Measurements from ENCODE around the gene UFC1.
A peak's percentile ranks its signal among the peaks of the same experiment; 100 is the strongest.

UFC1 gene

DNA sequence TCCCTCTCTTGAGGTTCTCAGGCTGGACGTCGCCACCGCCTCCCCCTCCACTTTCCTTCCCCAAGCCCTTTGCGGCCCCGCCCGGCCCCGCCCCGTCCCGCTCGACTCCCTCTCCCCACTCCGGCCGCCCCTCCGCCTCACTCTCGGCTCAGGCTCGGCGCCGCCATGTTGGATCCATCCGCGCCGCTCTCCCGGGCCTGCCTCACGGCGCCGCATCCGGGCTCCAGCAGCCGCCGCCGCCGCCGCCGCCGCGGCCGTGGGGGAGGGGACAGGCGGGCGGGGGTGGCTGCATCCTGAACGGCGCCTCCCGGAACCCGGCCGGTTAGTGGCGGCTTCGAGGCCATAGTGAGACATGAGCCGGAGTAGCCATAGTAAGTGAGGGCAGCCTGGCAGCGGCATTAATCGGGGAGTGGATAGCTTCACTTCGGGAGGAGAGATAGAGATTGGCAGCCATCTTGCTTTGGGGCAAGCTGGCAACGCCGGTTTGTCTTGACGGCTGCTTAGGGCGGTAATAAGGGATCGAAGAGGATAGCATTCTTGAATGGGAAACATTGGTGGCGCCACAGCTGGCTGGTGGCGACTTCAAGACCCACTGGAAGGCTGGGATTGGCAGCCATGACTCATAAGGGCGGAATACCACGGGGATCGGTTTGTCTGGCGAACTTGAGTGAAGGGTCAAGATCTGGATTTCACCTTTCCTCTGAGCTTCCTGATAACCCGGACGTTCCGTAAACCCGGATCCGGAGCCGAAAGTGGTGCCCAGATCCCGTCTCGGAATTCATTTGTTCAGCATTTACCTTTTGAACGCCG, 21.2 kb upstream of the UFC1 start, which contains the start of gene DEDD:
TSS of gene DEDD (minus strand) at position 258 of the 810 bp plus-strand sequence. CDS start 8,205 bp downstream, outside the sequence.
- Histone ChIP-seq H3K27me3 (no peaks in the 10 kb centered on the region), H3K9me3 (no peaks in the 10 kb centered on the region), H3K4me3 (ENCODE audit: low read depth, low read length) (peak within 1 kb of the TSS; percentile 78), H3K4me1 (peaks cover 4% of the 10 kb centered on the region; the same call in 1 of the 2 replicates), H3K36me3 (peaks cover 27% of the 10 kb centered on the region)
- TF ChIP-seq, protein P1, sequence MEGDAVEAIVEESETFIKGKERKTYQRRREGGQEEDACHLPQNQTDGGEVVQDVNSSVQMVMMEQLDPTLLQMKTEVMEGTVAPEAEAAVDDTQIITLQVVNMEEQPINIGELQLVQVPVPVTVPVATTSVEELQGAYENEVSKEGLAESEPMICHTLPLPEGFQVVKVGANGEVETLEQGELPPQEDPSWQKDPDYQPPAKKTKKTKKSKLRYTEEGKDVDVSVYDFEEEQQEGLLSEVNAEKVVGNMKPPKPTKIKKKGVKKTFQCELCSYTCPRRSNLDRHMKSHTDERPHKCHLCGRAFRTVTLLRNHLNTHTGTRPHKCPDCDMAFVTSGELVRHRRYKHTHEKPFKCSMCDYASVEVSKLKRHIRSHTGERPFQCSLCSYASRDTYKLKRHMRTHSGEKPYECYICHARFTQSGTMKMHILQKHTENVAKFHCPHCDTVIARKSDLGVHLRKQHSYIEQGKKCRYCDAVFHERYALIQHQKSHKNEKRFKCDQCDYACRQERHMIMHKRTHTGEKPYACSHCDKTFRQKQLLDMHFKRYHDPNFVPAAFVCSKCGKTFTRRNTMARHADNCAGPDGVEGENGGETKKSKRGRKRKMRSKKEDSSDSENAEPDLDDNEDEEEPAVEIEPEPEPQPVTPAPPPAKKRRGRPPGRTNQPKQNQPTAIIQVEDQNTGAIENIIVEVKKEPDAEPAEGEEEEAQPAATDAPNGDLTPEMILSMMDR (IDR thresholded peaks at IDR 0.05; ENCODE audit: low read depth, low read length), result no peak
- DNase-seq, result peak; percentile 92

DNA sequence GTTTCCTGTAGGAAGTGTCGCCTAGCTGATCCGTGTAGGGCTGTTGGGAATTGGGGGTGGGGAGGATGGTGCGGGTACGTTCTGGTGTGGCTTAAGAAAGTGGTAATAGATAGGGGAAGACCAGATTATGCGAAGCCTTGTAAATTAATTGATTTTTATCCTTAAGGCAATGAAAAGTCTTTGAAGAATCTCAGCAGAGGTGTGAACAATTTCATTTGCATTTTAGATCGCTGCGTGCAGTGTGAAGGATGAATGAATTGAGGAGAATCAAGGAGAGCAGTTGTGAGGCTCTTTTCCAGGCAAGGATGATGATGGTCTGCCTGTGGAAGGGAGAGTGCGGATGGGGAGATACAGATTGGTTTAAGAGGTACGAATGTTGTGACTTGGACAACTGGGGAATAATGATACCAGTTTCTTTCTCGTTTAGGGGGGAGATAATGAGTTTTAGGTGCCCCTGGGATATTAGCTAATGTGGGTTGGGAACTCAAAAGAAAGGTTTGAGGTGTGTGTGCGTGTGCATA, 20.5 kb upstream of the UFC1 start:
- Histone ChIP-seq H3K9me3 (no peaks in the 10 kb centered on the region), H3K36me3 (peaks cover 21% of the 10 kb centered on the region), H3K4me3 (ENCODE audit: low read depth, low read length) (peak overlapping the region; percentile 78), H3K27me3 (no peaks in the 10 kb centered on the region), H3K4me1 (peaks cover 4% of the 10 kb centered on the region; the same call in 1 of the 2 replicates)
- no peak for DNase-seq
- TF ChIP-seq, protein P1 (IDR thresholded peaks at IDR 0.05; ENCODE audit: low read depth, low read length), result no peak

- TF ChIP-seq, protein P1 (IDR thresholded peaks at IDR 0.05; ENCODE audit: low read depth, low read length), result no peak
- Histone ChIP-seq H3K27me3 (no peaks in the 10 kb centered on the region), H3K9me3 (no peaks in the 10 kb centered on the region), H3K4me1 (no peaks in the 10 kb centered on the region), H3K4me3 (ENCODE audit: low read depth, low read length) (no peak overlapping the region), H3K36me3 (no peaks in the 10 kb centered on the region)
- DNase-seq, result no peak
These were observed 15.9 kb upstream of the UFC1 start for GRCh38 chr1:161137881-161138280.

DNA sequence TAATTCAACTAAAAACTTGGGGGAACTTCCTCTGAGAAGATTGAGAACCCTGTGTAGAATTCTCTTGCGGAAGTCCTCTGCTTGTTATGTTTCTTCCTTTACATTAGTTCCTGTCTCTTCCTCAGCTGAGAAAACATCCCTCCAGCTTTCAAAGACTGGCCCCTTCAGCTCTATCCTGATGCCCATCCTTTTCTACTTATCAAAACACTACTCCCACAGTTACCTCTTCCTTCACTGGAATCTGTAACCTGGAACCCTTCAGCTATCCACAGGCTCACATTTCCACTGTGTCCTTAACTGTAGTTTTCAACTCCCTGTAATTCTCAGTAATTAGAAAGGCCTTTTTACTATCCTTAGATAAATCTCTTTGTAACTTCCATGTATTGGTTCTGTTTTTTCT, 15.3 kb upstream of the UFC1 start:
- Histone ChIP-seq H3K36me3 (no peaks in the 10 kb centered on the region), H3K27me3 (no peaks in the 10 kb centered on the region), H3K4me3 (ENCODE audit: low read depth, low read length) (no peak overlapping the region), H3K4me1 (no peaks in the 10 kb centered on the region), H3K9me3 (no peaks in the 10 kb centered on the region)
- no peak for DNase-seq
- TF ChIP-seq, protein P1 (IDR thresholded peaks at IDR 0.05; ENCODE audit: low read depth, low read length), result no peak

DNA sequence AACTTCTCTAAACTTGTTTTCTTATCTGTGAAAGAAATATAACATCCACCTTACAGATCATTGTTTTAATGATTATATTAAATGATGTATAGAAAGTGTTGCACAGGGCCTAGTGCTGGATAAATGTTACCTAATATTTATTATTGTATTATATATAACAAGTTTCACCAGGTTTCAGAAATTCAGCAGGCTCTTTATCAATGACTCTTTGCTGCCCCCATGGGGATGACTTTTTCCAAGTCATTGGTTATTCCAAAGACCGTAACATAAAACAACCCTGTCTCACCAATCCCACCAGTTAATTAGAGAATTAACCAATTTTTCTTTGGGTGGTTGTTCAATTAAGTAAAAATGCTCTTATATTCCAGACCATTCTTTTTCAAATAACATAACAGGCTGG, 14.0 kb upstream of the UFC1 start:
- Histone ChIP-seq H3K36me3 (no peaks in the 10 kb centered on the region), H3K4me3 (ENCODE audit: low read depth, low read length) (no peak overlapping the region), H3K9me3 (no peaks in the 10 kb centered on the region), H3K4me1 (no peaks in the 10 kb centered on the region), H3K27me3 (no peaks in the 10 kb centered on the region)
- peak; percentile 63 for DNase-seq
- TF ChIP-seq, protein P1 (IDR thresholded peaks at IDR 0.05; ENCODE audit: low read depth, low read length), result peak; percentile 74
